Uterus (tissue), 4 donors: Measurements from ENCODE around the gene DNPEP. TPM values are rescaled to one million over a fixed set of nuclear protein-coding genes. Genes with fewer than 3 reads are reported as not detected.

ENCODE experiments used
- DNase-seq, 2 donors: peaks; one replicate each; pipeline ENCODE4 v3.0.0-alpha.2; 2019 to 2020
- H3K27ac ChIP-seq, 2 donors: fragments of 200-600 bp; sonication (generic); 1 replicate in 1 of 2; 2 replicates in 1 of 2; pipeline ENCODE4 v1.5.1; 2016 to 2018
- H3K27me3 ChIP-seq, 2 donors: fragments of 200-600 bp; sonication (generic); one replicate each; pipeline ENCODE4 v1.5.1; 2018 to 2019; ENCODE audit warnings: control low read depth in 1 of 2
- H3K36me3 ChIP-seq, 2 donors: fragments of 200-600 bp; sonication (generic); one replicate each; pipeline ENCODE4 v1.5.1; 2019; ENCODE audit warnings: control low read depth in 1 of 2
- H3K4me1 ChIP-seq, 2 donors: fragments of 200-600 bp; sonication (generic); one replicate each; pipeline ENCODE4 v1.5.1; 2018 to 2019; ENCODE audit warnings: control low read depth in 1 of 2
- H3K4me3 ChIP-seq, 2 donors: fragments of 200-600 bp; sonication (generic); 1 replicate in 1 of 2; 2 replicates in 1 of 2; pipeline ENCODE4 v1.5.1; 2018 to 2019; ENCODE audit warnings: mild to moderate bottlenecking in 1 of 2
- H3K9me3 ChIP-seq, 2 donors: fragments of 200-600 bp; sonication (generic); one replicate each; pipeline ENCODE4 v1.5.1; 2019; ENCODE audit warnings: control low read depth in 1 of 2
- POLR2A ChIP-seq, 2 donors: fragments of 450-650 bp; IDR thresholded peaks; one replicate each; pipeline ENCODE4 v1.6.1; 2016; ENCODE audit warnings: antibody characterized with exemption in 2 of 2, mild to moderate bottlenecking in 1 of 2, moderate library complexity in 1 of 2
- intact Hi-C: fragments of 100-400 bp; cut with DNase I; formaldehyde crosslinking; loops from one replicate; pipeline ENCODE4 v1.15.1; 2023; ENCODE audit warnings: low total_unique reads
- total RNA-seq, 4 donors: library from RNA; depleted of rRNA in 3 of 4; stranded (reverse); fragments of >200 nt in 3 of 4; gene quantifications; one replicate each; pipeline versions ENCODE4 v1.1.0 to v1.2.4, GENCODE V29; 2014 to 2023
- TF ChIP-seq, protein P1 (sequence below), 4 experiments: fragments of 200-600 bp in 2 of 4; fragments of 450-650 bp in 2 of 4; sonication (generic) in 2 of 4; IDR thresholded peaks; one replicate each; pipeline ENCODE4 v1.5.1; 2016 to 2019; ENCODE audit warnings: antibody characterized with exemption in 4 of 4, mild to moderate bottlenecking in 2 of 4, moderate library complexity in 1 of 4
- donor health status: DM: yes; HTN: yes; CAD: no.

DNPEP gene
- total RNA-seq, 4 donors from 2014 or later, result 35.9 to 93.7 (median 47.5) TPM

DNA sequence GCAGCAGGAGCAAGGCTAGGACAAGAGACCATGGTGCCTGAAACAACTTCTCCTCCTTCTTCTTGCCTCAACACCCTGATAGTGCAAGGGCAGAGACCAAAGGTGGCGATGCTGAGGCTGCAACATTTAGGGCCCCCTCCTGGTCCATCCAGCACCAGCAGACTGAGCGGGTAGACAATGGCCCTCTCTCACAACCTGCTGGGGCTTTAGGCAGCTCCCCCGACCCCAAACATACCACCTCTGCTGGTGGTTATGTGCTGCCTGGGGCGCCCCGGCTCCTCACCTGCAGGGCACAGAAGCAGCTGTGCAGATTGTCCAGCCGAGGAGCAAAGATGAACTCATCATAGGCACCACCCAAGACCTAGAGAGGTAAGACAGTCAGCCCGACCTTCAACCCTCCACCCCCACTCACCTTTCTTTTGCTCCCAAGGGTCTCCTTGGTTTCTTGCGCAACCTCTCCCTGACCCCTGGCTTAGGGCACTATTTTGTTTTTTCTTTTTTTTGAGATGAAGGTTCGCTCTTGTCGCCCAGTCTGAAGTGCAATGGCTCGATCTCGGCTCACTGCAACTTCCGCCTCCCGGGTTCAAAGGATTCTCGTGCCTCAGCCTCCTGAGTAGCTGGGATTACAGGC is 3.5 kb downstream of the DNPEP start:
- no peaks in the 10 kb centered on the region for H3K9me3 ChIP-seq
- H3K27me3 ChIP-seq, result no peaks in the 10 kb centered on the region
- TF ChIP-seq POLR2A (IDR thresholded peaks at IDR 0.05), result no peak
- TF ChIP-seq, protein P1, sequence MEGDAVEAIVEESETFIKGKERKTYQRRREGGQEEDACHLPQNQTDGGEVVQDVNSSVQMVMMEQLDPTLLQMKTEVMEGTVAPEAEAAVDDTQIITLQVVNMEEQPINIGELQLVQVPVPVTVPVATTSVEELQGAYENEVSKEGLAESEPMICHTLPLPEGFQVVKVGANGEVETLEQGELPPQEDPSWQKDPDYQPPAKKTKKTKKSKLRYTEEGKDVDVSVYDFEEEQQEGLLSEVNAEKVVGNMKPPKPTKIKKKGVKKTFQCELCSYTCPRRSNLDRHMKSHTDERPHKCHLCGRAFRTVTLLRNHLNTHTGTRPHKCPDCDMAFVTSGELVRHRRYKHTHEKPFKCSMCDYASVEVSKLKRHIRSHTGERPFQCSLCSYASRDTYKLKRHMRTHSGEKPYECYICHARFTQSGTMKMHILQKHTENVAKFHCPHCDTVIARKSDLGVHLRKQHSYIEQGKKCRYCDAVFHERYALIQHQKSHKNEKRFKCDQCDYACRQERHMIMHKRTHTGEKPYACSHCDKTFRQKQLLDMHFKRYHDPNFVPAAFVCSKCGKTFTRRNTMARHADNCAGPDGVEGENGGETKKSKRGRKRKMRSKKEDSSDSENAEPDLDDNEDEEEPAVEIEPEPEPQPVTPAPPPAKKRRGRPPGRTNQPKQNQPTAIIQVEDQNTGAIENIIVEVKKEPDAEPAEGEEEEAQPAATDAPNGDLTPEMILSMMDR (IDR thresholded peaks at IDR 0.05), result no peak
- H3K4me1 ChIP-seq, result peaks cover 0 to 10% of the 10 kb centered on the region in 2 donors
- intact Hi-C loops, result no loop called here
- no peak overlapping the region for H3K27ac ChIP-seq
- DNase-seq, result no peak
- no peaks in the 10 kb centered on the region for H3K36me3 ChIP-seq
- no peak overlapping the region for H3K4me3 ChIP-seq

DNA sequence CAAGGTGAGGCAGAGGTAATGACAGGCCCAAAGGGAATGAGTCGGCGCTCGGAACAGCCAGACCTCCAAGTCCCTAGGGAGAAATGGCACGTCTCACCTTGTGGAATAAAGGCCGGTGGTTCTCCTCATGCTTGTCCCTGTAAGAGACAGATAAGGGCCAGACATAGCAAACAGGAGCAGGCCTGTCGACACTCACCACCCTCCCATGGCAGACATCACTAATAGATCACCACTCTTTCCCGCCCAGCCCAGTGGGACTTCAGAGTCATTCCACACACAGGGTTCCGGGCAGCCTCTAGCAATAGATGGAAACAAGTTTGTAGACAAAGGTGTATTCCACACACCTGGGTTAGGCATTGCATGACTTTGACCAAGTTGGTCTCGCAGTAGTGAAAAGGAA is 6.3 kb downstream of the DNPEP start:
- H3K27ac ChIP-seq, result no peak overlapping the region
- no peaks in the 10 kb centered on the region for H3K36me3 ChIP-seq
- DNase-seq, result no peak
- no peak overlapping the region for H3K4me3 ChIP-seq
- intact Hi-C loops, result no loop called here
- H3K27me3 ChIP-seq, result no peaks in the 10 kb centered on the region
- no peaks in the 10 kb centered on the region for H3K9me3 ChIP-seq
- no peak for TF ChIP-seq POLR2A (IDR thresholded peaks at IDR 0.05)
- TF ChIP-seq, protein P1 (IDR thresholded peaks at IDR 0.05), result no peak
- H3K4me1 ChIP-seq, result peaks cover 0 to 2% of the 10 kb centered on the region in 2 donors

DNA sequence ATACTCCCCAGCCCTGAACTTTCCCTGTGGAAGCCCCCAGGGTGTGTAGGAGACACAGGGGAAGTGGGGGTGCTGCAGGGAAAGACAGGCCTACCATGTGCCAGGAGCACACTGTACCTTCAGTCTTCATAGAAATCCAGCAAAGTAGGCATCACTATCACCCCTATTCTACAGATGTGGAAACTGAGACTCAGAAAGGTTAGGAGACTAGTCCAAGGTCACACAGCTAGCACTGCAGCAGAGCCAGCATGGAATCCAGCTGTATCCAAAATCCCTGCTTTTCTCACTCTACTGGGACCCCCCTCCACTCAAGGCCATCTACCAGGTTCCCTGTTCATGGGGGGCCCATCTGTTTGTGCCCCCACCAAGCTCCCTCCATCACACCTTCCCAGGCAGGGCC is 6.8 kb downstream of the DNPEP start:
- TF ChIP-seq, protein P1 (IDR thresholded peaks at IDR 0.05), result no peak
- TF ChIP-seq POLR2A (IDR thresholded peaks at IDR 0.05), result no peak
- Histone ChIP-seq H3K27me3 (no peaks in the 10 kb centered on the region), H3K4me1 (no peaks in the 10 kb centered on the region), H3K27ac (no peak overlapping the region), H3K9me3 (no peaks in the 10 kb centered on the region), H3K36me3 (no peaks in the 10 kb centered on the region), H3K4me3 (no peak overlapping the region)
- intact Hi-C loops, result no loop called here
- no peak for DNase-seq

DNA sequence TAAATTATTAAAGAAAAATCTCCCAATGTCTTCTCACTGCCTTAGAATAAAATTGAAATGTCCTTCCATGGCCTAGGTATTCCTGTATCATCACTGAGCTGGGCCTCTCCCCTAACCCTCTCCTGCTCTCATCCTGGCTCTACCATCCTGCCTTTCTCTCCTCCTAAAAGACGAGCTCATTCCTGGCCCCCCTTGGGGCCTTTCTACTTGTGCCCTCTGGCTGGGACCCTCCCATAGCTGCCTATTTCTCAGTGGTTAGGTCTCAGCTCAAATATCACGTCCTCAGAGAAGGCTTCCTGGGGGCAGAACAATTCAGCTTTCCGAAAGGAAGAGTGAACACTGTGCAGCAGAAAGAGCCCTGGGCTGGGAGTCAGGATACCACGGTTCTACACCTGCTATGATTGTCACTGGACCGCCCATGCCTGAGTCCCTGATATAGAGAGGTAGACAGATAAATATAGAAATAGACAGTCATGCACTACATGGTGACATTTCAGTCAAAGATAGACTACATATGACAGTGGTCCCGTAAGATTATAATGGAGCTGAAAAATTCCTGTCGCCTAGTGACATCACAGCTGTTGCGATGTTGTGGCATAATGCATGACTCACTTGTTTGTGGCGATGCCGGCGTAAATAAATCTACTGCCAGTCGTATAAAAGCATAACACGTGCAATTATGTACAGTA is 9.4 kb downstream of the DNPEP start:
- no peaks in the 10 kb centered on the region for H3K9me3 ChIP-seq
- DNase-seq, result no peak
- no peaks in the 10 kb centered on the region for H3K4me1 ChIP-seq
- no peaks in the 10 kb centered on the region for H3K36me3 ChIP-seq
- intact Hi-C loops, result no loop called here
- no peak overlapping the region for H3K27ac ChIP-seq
- H3K4me3 ChIP-seq, result no peak overlapping the region
- no peaks in the 10 kb centered on the region for H3K27me3 ChIP-seq
- TF ChIP-seq, protein P1 (IDR thresholded peaks at IDR 0.05), result no peak
- no peak for TF ChIP-seq POLR2A (IDR thresholded peaks at IDR 0.05)

DNA sequence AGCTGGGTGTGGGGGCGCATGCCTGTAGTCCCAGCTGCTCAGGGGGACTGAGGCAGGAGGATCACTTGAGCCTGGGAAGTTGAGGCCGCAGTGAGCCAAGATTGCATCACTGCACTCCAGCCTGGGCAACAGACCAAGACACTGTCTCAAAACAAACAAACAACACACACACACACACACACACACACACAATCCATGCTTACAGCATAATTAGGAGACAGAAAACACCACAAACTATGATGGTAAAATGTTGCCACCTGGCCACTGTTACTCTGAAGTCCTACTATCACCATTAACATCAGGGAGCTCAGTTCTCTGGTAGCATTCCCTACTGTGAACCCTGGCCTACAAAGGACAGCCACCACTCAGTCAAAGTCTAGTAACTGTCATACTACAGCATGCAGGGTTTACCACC is 18.3 kb downstream of the DNPEP start:
- no peak overlapping the region for H3K4me3 ChIP-seq
- intact Hi-C loops, result no loop called here
- H3K27me3 ChIP-seq, result no peaks in the 10 kb centered on the region
- no peaks in the 10 kb centered on the region for H3K4me1 ChIP-seq
- no peak for TF ChIP-seq POLR2A (IDR thresholded peaks at IDR 0.05)
- TF ChIP-seq, protein P1 (IDR thresholded peaks at IDR 0.05), result no peak
- peak; percentile 64 to 70 for DNase-seq
- H3K27ac ChIP-seq, result no peak overlapping the region
- H3K36me3 ChIP-seq, result no peaks in the 10 kb centered on the region
- H3K9me3 ChIP-seq, result no peaks in the 10 kb centered on the region
